GM12864 (cell line): ENCODE data around the gene ACAD11.

Source experiments
- DNase-seq: peaks from one replicate; pipeline ENCODE4 v3.0.0-alpha.2; 2011; ENCODE audit warnings: low read depth
- H3K4me3 ChIP-seq: 2 replicates; pipeline ENCODE4 v1.5.1; 2011; ENCODE audit warnings: mild to moderate bottlenecking, low read depth, low read length, control low read depth
- TF ChIP-seq, protein P1 (sequence below): IDR thresholded peaks from 2 replicates; pipeline ENCODE4 v1.5.1; 2011; ENCODE audit warnings: low read depth, mild to moderate bottlenecking, moderate library complexity, low read length, control low read depth, inconsistent platforms; ENCODE audit errors: missing control alignments

Gene ACAD11

DNA sequence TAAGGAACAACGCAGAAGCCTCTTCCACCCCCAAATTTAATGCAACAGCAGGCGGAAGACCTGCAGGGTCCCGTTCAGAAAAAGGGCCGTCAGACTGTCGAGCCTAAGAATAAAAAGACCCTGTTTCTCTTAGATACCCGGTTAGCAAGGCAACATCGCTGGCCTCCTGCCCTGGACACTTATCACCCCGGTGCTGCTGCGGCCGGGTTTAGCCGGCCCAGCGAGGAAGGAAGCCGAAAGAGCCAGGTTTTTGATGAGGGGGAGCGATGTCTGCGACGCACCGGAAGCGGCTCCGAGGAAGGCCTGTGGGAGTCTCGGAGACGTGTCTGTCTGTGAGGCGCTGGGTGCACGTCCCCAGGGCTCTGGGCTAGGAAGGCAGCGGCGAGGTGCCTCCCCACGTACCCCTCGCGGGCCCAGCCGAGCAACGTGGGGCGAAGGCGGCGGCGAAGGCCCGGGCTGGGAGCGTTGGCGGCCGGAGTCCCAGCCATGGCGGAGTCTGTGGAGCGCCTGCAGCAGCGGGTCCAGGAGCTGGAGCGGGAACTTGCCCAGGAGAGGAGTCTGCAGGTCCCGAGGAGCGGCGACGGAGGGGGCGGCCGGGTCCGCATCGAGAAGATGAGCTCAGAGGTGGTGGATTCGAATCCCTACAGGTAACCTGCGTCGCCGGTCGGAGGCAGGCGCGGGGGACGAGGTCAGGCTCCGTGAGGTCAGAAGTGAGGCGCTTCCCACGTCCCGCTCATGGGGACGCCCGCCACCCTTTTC, 622 bp upstream of the ACAD11 start, which contains the start of gene UBA5:
TSS of gene UBA5 (plus strand) at position 278 of the 759 bp plus-strand sequence. CDS start at position 487, 209 bp downstream.
- H3K4me3 ChIP-seq, result peak within 1 kb of the TSS; percentile 57
- DNase-seq, result no peak
- TF ChIP-seq, protein P1, sequence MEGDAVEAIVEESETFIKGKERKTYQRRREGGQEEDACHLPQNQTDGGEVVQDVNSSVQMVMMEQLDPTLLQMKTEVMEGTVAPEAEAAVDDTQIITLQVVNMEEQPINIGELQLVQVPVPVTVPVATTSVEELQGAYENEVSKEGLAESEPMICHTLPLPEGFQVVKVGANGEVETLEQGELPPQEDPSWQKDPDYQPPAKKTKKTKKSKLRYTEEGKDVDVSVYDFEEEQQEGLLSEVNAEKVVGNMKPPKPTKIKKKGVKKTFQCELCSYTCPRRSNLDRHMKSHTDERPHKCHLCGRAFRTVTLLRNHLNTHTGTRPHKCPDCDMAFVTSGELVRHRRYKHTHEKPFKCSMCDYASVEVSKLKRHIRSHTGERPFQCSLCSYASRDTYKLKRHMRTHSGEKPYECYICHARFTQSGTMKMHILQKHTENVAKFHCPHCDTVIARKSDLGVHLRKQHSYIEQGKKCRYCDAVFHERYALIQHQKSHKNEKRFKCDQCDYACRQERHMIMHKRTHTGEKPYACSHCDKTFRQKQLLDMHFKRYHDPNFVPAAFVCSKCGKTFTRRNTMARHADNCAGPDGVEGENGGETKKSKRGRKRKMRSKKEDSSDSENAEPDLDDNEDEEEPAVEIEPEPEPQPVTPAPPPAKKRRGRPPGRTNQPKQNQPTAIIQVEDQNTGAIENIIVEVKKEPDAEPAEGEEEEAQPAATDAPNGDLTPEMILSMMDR, result no peak

GRCh38 chr3:132659000-132659364, 627 bp downstream of the ACAD11 start:
- H3K4me3 ChIP-seq, result peak overlapping the region; percentile 57
- DNase-seq, result no peak
- TF ChIP-seq, protein P1, result no peak

DNA sequence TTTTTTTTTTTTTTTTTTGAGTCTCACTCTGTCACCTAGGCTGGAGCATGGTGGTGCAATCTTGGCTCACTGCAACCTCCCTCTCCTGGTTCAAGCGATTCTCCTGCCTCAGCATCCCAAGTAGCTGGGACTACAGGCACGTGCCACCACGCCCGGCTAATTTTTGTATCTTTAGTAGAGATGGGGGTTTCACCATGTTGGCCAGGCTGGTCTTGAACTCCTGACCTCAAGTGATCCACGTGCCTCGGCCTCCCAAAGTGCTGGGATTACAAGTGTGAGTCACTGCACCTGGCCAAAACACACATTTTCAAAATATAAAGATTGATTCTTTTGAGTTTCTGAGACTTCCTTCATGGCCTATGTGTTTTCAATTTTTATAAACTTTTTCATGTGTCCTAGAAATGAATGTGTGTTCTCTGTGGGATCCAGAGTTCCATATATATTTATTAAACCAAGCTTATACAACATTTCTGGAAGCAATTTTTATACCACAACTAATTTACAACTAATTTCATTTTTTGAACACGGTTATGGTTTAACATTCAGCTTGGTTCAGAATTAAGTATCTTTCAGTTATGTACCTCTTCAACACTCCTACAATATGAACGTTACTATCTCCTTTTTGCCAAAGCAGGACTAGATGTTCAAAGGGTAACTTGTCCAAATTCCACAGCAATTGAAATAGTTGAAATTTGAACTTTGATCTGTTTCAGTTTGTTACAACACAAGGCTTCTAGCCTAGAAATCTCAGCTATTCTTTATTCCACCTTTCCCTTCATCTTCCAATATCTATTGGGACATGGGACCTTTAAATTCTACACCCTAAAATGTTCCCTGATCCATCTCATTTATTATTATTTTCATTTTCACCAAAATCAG, 1.5 kb downstream of the ACAD11 start:
- no peak overlapping the region for H3K4me3 ChIP-seq

GRCh38 chr3:132655471-132655870, 4.1 kb downstream of the ACAD11 start:
- TF ChIP-seq, protein P1, result no peak

More for the DNA sequence above, 1.5 kb downstream of the ACAD11 start:
- DNase-seq, result no peak
- TF ChIP-seq, protein P1, result no peak

DNA sequence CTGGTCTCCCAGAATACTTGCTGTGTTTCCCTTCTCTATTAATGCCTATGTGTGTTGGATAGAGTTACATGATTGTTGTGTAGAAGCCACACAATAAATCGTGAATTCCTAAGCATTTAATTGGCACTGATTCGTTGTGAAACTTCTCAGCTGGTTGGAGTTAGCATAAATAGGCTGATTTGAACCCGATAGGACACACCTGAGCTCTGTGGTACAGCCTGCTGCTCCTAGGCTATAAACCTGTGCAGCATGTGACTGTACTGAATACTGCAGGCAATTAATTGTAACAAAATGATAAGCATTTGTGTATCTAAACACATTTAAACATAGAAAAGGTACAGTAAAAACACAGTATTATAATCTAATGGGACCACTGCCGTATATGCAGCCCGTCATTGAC, 4.9 kb downstream of the ACAD11 start:
- H3K4me3 ChIP-seq, result no peak overlapping the region
- DNase-seq, result no peak
- TF ChIP-seq, protein P1, result no peak

More at GRCh38 chr3:132655471-132655870, 4.1 kb downstream of the ACAD11 start:
- no peak overlapping the region for H3K4me3 ChIP-seq
- DNase-seq, result no peak

GRCh38 chr3:132654190-132654589, 5.4 kb downstream of the ACAD11 start:
- DNase-seq, result no peak
- TF ChIP-seq, protein P1, result no peak
- H3K4me3 ChIP-seq, result no peak overlapping the region
